Breast epithelium (tissue), 3 donors: ENCODE measurements around the gene FAH.

Experiments
- CTCF ChIP-seq, 3 donors: fragments of 450-650 bp; IDR thresholded peaks; one replicate each; pipeline ENCODE4 v1.5.1; 2016 to 2017; ENCODE audit warnings: antibody characterized with exemption in 3 of 3, mild to moderate bottlenecking in 3 of 3, moderate library complexity in 3 of 3
- POLR2A ChIP-seq: fragments of 450-650 bp; IDR thresholded peaks from one replicate; pipeline ENCODE4 v1.6.1; 2016; ENCODE audit warnings: antibody characterized with exemption, mild to moderate bottlenecking, moderate library complexity

GRCh38 chr15:80179935-80180334 is 27.1 kb downstream of the FAH start:
- no peak for TF ChIP-seq CTCF (IDR thresholded peaks at IDR 0.05)
- TF ChIP-seq POLR2A = no peak
